Activated naive CD8-positive, alpha-beta T cell treated with anti-CD3 and anti-CD28 coated beads, Interleukin-2, amount 10 ng/mL, durations not matched to agents 7 days and 5 days (primary cell): Measurements from ENCODE around the gene RND1. TPM values are rescaled to one million over a fixed set of nuclear protein-coding genes. Genes with fewer than 3 reads are reported as not detected.
"Not testable (repeated sequence)": the region's sequence is repeated elsewhere in the genome, so short reads cannot be mapped to it uniquely, and the experiment has no call there.

Experiments used
- ATAC-seq: fragments of 150-1000 bp; cut with Tn5 transposase; one replicate; pipeline ENCODE4 v1.10.0; 2021; ENCODE audit warnings: low read depth, moderate library complexity
- POLR2A ChIA-PET: fragments of 350-600 bp; sonication (Branson Sonifier 250); formaldehyde crosslinking; loops from one replicate; lab custom pipeline; 2021; ENCODE audit warnings: antibody characterized with exemption; lab: Charles Lee
- DNase-seq: peaks from one replicate; pipeline ENCODE4 v3.0.0; 2021
- H3K27ac Mint-ChIP-seq: one replicate; pipeline ENCODE4 v1.8.0; 2022; ENCODE audit warnings: mild to moderate bottlenecking, mixed read lengths
- H3K27me3 Mint-ChIP-seq: one replicate; pipeline ENCODE4 v1.8.0; 2022; ENCODE audit warnings: mild to moderate bottlenecking, moderate library complexity, mixed read lengths
- H3K36me3 Mint-ChIP-seq: one replicate; pipeline ENCODE4 v1.8.0; 2021; ENCODE audit warnings: mild to moderate bottlenecking, mixed read lengths
- H3K4me1 Mint-ChIP-seq: one replicate; pipeline ENCODE4 v1.8.0; 2021; ENCODE audit warnings: mixed read lengths
- H3K4me3 Mint-ChIP-seq: one replicate; pipeline ENCODE4 v1.8.0; 2022; ENCODE audit warnings: mild to moderate bottlenecking, moderate library complexity, mixed read lengths
- H3K9me3 Mint-ChIP-seq: one replicate; pipeline ENCODE4 v1.8.0; 2021; ENCODE audit warnings: mixed read lengths
- total RNA-seq, 2 experiments: library from RNA; stranded (reverse); gene quantifications; one replicate each; pipeline ENCODE4 v1.2.3, GENCODE V29; 2021

RND1 gene
- total RNA-seq, 2 experiments from 2014 or later = 3.8 to 4.9 TPM

DNA sequence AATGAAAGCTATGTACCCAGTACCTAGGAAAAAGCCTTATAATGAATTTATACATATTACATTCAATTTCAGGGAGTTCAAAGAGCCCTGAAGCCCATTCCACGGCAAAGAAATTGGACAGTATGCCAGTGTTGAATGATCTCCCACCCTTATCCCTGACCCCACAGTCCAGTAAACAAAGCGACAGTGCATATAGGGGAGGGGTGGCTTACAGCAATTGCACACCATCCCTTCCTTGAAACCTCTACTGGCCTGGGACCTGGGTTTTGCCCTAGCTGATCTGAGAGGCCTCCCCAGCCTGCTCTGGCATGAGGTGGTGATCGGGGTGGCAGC lies 17.3 kb upstream of the RND1 start:
- no peak overlapping the region for H3K27ac Mint-ChIP-seq
- POLR2A ChIA-PET = interaction anchor here (1.7 kb wide), 1 partner anchor 31 kb away, joined by 5 read pairs; the partner anchor contains the start of gene DDX23
- peaks cover 45% of the 10 kb centered on the region for H3K27me3 Mint-ChIP-seq
- no peaks in the 10 kb centered on the region for H3K9me3 Mint-ChIP-seq
- H3K4me3 Mint-ChIP-seq = no peak overlapping the region
- DNase-seq = no peak
- no peak for ATAC-seq
- no peaks in the 10 kb centered on the region for H3K36me3 Mint-ChIP-seq
- peaks cover 9% of the 10 kb centered on the region for H3K4me1 Mint-ChIP-seq

DNA sequence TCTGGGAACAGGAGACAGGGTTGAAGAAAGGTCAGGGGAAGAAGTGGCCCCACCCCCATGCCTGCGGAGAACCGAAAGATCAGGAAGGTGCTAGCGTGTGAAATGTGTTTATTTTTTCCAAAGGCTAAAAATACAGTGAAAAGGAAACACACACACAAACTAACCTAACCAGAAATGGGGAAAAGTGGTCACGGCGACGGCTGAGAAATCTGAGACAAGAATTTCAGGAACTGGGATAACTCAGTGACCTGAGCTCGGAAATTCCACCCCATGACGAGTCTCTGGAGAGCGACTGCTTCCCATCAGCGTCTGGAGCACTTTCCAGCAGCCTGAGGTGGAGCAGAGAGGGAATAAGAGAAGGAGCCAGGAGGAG lies 16.6 kb upstream of the RND1 start:
- Mint-ChIP-seq H3K27me3 (peaks cover 45% of the 10 kb centered on the region), H3K4me3 (no peak overlapping the region), H3K27ac (no peak overlapping the region), H3K36me3 (no peaks in the 10 kb centered on the region), H3K4me1 (peaks cover 9% of the 10 kb centered on the region), H3K9me3 (no peaks in the 10 kb centered on the region)
- DNase-seq (no peak), ATAC-seq (no peak)
- POLR2A ChIA-PET = interaction anchor here (0.7 kb wide), 1 partner anchor 10 kb away, joined by 3 read pairs; no protein-coding TSS in a partner anchor

- POLR2A ChIA-PET = interaction anchor here (0.5 to 0.7 kb wide), 2 partner anchors 9 to 30 kb away, joined by 3 to 4 read pairs; no protein-coding TSS in a partner anchor
- H3K4me3 Mint-ChIP-seq = no peak overlapping the region
Observed at GRCh38 chr12:48881686-48882314, 16.1 kb upstream of the RND1 start.

GRCh38 chr12:48880647-48881046 lies 15.0 kb upstream of the RND1 start:
- DNase-seq (no peak), ATAC-seq (no peak)
- H3K36me3 Mint-ChIP-seq = no peaks in the 10 kb centered on the region
- H3K9me3 Mint-ChIP-seq = no peaks in the 10 kb centered on the region
- no peak overlapping the region for H3K4me3 Mint-ChIP-seq
- H3K4me1 Mint-ChIP-seq = peaks cover 7% of the 10 kb centered on the region
- POLR2A ChIA-PET = interaction anchor here (1.2 kb wide), 1 partner anchor 9 kb away, joined by 3 read pairs; no protein-coding TSS in a partner anchor
- peaks cover 45% of the 10 kb centered on the region for H3K27me3 Mint-ChIP-seq
- no peak overlapping the region for H3K27ac Mint-ChIP-seq

More at GRCh38 chr12:48881686-48882314, 16.1 kb upstream of the RND1 start:
- peaks cover 45% of the 10 kb centered on the region for H3K27me3 Mint-ChIP-seq
- ATAC-seq = no peak
- no peaks in the 10 kb centered on the region for H3K36me3 Mint-ChIP-seq
- no peak for DNase-seq
- no peaks in the 10 kb centered on the region for H3K9me3 Mint-ChIP-seq
- H3K4me1 Mint-ChIP-seq = peaks cover 9% of the 10 kb centered on the region
- no peak overlapping the region for H3K27ac Mint-ChIP-seq

GRCh38 chr12:48878548-48878947 lies 12.9 kb upstream of the RND1 start:
- POLR2A ChIA-PET = no interaction called here
- H3K27ac Mint-ChIP-seq = no peak overlapping the region
- ATAC-seq (no peak), DNase-seq (no peak)
- no peak overlapping the region for H3K4me3 Mint-ChIP-seq
- peaks cover 41% of the 10 kb centered on the region for H3K27me3 Mint-ChIP-seq
- H3K4me1 Mint-ChIP-seq = peaks cover 7% of the 10 kb centered on the region
- no peaks in the 10 kb centered on the region for H3K36me3 Mint-ChIP-seq
- no peaks in the 10 kb centered on the region for H3K9me3 Mint-ChIP-seq

DNA sequence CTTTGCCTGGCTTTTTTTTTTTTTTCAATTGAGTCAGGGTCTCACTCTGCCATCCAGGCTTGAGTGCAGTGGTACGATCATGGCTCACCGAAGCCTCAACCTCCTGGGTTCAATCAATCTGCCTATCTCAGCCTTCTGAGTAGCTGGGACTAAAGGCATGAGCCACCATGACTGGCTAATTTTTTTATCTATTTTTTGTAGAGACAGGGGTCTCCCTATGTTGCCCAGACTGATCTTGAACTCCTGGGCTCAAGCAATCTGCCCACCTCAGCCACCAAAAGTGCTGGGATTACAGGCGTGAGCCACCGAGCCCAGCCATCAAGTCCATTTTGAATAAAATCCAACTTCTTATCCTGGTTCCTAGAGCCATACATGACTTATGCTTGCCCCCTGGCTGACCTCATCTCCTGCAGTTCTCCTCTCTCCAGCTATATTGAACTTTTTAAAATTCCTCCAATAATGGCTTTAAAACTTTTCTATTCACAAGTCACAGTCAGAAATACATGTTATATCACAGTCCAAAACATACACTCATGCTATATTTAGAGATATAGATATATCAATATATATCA lies 10.4 kb upstream of the RND1 start:
- POLR2A ChIA-PET = no interaction called here
- no peak overlapping the region for H3K4me3 Mint-ChIP-seq
- H3K4me1 Mint-ChIP-seq = no peaks in the 10 kb centered on the region
- no peak for ATAC-seq
- no peak overlapping the region for H3K27ac Mint-ChIP-seq
- H3K27me3 Mint-ChIP-seq = peaks cover 18% of the 10 kb centered on the region
- H3K36me3 Mint-ChIP-seq = no peaks in the 10 kb centered on the region
- no peak for DNase-seq
- H3K9me3 Mint-ChIP-seq = no peaks in the 10 kb centered on the region

DNA sequence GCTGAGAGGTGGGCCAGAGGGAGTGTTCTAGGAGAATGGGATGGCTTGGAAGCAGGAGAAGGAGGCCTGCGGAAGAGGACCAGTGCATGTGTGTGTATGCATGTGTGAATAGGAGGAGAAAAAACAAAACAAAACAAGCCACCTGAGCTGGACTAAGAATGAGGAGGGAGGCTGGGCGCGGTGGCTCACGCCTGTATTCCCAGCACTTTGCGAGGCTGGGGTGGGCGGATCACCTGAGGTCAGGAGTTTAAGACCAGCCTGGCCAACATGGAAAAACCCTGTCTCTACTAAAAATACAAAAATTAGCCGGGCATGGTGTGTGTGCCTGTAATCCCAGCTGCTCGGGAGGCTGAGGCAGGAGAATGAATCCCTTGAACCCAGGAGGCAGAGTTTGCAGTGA lies 7.9 kb upstream of the RND1 start:
- DNase-seq, H3K36me3 Mint-ChIP-seq, H3K4me3 Mint-ChIP-seq, POLR2A ChIA-PET, H3K9me3 Mint-ChIP-seq, ATAC-seq, H3K4me1 Mint-ChIP-seq, H3K27me3 Mint-ChIP-seq, H3K27ac Mint-ChIP-seq: not testable (repeated sequence)

- no peak overlapping the region for H3K4me3 Mint-ChIP-seq
- H3K27ac Mint-ChIP-seq = no peak overlapping the region
- DNase-seq (no peak), ATAC-seq (no peak)
- POLR2A ChIA-PET = no interaction called here
- no peaks in the 10 kb centered on the region for H3K4me1 Mint-ChIP-seq
- peaks cover under 1% of the 10 kb centered on the region for H3K27me3 Mint-ChIP-seq
- H3K36me3 Mint-ChIP-seq = no peaks in the 10 kb centered on the region
- no peaks in the 10 kb centered on the region for H3K9me3 Mint-ChIP-seq
Observed at GRCh38 chr12:48873096-48873495, 7.4 kb upstream of the RND1 start.

DNA sequence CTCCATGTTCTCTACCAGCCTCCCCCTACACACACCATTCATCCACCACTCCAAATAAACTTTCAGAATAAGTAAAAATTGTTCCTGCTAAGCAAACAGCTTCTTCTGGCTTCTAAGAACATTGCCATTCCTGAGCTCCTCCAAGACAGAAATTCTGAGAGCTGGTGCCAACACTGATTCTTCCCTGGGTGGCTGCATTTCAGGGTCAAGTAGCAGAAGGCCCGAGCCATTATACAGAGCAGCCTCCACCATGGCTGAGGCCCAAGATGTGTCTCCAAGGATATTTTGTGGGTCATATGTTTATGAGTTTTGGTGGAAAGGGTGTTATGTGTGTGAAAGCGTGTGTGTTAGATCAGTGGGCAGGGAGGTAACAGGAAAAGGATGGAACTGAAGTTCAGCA lies 3.5 kb upstream of the RND1 start:
- Mint-ChIP-seq H3K4me1 (peaks cover 16% of the 10 kb centered on the region), H3K4me3 (no peak overlapping the region), H3K27me3 (peaks cover 7% of the 10 kb centered on the region), H3K9me3 (no peaks in the 10 kb centered on the region), H3K27ac (no peak overlapping the region), H3K36me3 (no peaks in the 10 kb centered on the region)
- DNase-seq (no peak), ATAC-seq (no peak)
- POLR2A ChIA-PET = no interaction called here

DNA sequence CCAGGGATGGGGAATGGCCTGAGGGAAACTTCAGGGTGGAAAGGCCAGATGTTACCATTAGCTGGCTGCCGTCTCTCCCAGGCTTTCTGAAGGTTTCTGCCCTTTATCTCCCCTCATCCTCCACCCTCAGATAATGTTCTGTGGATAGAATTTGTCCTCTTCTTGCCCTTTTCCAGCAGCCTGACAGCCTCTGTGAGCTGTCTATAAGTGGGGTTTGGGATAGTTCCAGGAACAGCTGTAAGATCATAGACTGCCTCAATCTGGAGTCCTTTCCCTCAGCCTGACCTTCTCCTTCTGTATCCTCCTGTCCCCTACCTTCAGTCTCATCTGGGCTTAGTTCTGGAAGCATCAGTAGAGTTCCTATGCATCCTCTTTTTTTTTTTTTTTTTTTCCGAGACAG lies 2.8 kb upstream of the RND1 start:
- H3K4me1 Mint-ChIP-seq = peaks cover 18% of the 10 kb centered on the region
- H3K9me3 Mint-ChIP-seq = no peaks in the 10 kb centered on the region
- H3K27me3 Mint-ChIP-seq = peaks cover 14% of the 10 kb centered on the region
- no peak for DNase-seq
- H3K36me3 Mint-ChIP-seq = no peaks in the 10 kb centered on the region
- H3K27ac Mint-ChIP-seq = no peak overlapping the region
- ATAC-seq = no peak
- no peak overlapping the region for H3K4me3 Mint-ChIP-seq
- POLR2A ChIA-PET = interaction anchor here (0.7 kb wide), 1 partner anchor 30 kb away, joined by 3 read pairs; no protein-coding TSS in a partner anchor

DNA sequence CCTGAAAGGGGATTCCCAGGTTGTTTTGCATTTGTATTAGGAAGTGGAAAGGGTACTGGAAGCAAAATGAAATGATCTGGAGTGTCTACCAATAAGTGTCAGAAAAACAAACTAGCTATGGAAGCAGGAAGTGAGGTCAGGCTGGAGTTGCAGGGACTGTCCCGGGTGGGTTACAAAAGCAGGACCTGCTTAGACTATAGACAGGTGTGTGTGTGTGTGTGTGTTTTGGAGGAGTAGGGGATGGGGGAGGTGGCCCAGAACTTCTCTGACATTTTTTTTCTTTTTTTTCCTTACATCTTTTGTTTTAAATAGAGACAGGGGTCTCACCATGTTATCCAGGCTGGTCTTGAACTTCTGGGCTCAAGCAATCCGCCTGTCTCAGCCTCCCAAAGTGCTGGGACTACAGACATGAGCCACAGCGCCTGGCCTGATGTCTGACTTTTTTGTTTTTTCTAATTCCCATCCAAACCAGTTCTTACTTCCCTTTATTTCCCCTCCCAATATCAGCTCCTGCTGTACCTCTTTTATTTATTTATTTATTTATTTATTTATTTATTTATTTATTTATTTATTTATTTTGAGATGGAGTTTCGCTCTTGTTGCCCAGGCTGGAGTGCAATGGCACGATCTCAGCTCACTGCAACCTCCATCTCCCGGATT lies 512 bp upstream of the RND1 start:
- POLR2A ChIA-PET = interaction anchor here (0.6 to 2.4 kb wide), 9 partner anchors 13 to 113 kb away, joined by 3 to 25 read pairs (median 3); partner anchors contain the start of genes ARF3 and DDX23
- DNase-seq (no peak), ATAC-seq (peak; percentile 56)
- Mint-ChIP-seq H3K4me3 (peak overlapping the region; percentile 86), H3K27me3 (peaks cover 21% of the 10 kb centered on the region), H3K36me3 (peaks cover 5% of the 10 kb centered on the region), H3K27ac (peak overlapping the region; percentile 84), H3K9me3 (no peaks in the 10 kb centered on the region), H3K4me1 (peaks cover 18% of the 10 kb centered on the region)

- H3K36me3 Mint-ChIP-seq = peaks cover 9% of the 10 kb centered on the region
- ATAC-seq (no peak), DNase-seq (no peak)
- no peak overlapping the region for H3K27ac Mint-ChIP-seq
- H3K4me3 Mint-ChIP-seq = no peak overlapping the region
- H3K27me3 Mint-ChIP-seq = peaks cover 21% of the 10 kb centered on the region
- H3K9me3 Mint-ChIP-seq = no peaks in the 10 kb centered on the region
- peaks cover 20% of the 10 kb centered on the region for H3K4me1 Mint-ChIP-seq
- POLR2A ChIA-PET = interaction anchor here (0.9 kb wide), 1 partner anchor 12 kb away, joined by 3 read pairs; the partner anchor contains the start of gene DDX23
Observed at GRCh38 chr12:48863291-48863690, 2.4 kb downstream of the RND1 start.

DNA sequence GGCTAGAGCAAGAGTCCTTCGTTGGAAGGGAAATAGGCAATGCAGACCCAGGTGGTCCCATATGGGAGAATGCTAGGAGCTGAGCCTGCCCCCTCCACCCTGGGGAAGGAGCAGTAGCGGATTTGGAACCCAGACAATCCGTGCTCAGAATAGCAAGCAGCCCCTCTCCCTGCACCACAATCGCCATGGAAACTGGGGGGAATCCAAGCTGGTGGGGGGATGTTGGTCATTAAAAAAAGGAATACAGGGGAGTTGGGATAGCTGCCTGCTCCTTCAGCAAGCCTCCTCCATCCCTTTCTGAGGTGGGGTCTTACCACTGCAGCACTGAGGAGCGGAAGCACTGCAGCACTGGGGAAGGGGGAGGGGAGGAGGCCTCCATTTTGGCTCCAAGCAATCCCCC lies 2.9 kb downstream of the RND1 start:
- Mint-ChIP-seq H3K27me3 (peaks cover 21% of the 10 kb centered on the region), H3K4me3 (no peak overlapping the region), H3K36me3 (peaks cover 9% of the 10 kb centered on the region), H3K27ac (no peak overlapping the region), H3K4me1 (peaks cover 20% of the 10 kb centered on the region), H3K9me3 (no peaks in the 10 kb centered on the region)
- no peak for ATAC-seq
- POLR2A ChIA-PET = interaction anchor here (0.9 kb wide), 1 partner anchor 11 kb away, joined by 3 read pairs; the partner anchor contains the start of gene DDX23
- DNase-seq = no peak
